Caco-2 (cell line): ENCODE measurements around the gene B4GALT7. TPM values are rescaled to one million over a fixed set of nuclear protein-coding genes. Genes with fewer than 3 reads are reported as not detected.

Experiments used
- BruUV-seq: library from RNA; stranded (reverse); fragments of 400-500 nt; replicated peaks from 2 replicates; lab custom pipeline; 2021; lab: Mats Ljungman, UMichigan
- CTCF ChIA-PET: fragments of 300-600 bp; sonication (Branson Sonifier 250); formaldehyde crosslinking; loops from one replicate; lab custom pipeline; 2022; ENCODE audit warnings: antibody characterized with exemption; lab: Charles Lee
- POLR2A ChIA-PET: fragments of 300-600 bp; sonication (Branson Sonifier 250); formaldehyde crosslinking; loops from one replicate; lab custom pipeline; 2022; ENCODE audit warnings: antibody characterized with exemption; lab: Charles Lee
- DNase-seq, 2 experiments: peaks; one replicate each; pipeline versions ENCODE4 v3.0.0 to v3.0.0-alpha.2; 2020 to 2022
- H3K27me3 ChIP-seq: replicated peaks from 2 replicates; pipeline ENCODE4 v1.6.0; 2011; ENCODE audit warnings: low read length; ENCODE audit not compliant: control insufficient read depth, insufficient read depth
- H3K36me3 ChIP-seq: 2 replicates; pipeline ENCODE4 v1.5.1; 2011; ENCODE audit warnings: low read length; ENCODE audit not compliant: control insufficient read depth, insufficient read depth
- H3K4me1 ChIP-seq: fragments of 250-450 bp; sonication (Bioruptor Pico); 2 replicates; pipeline ENCODE4 v1.5.1; 2020; ENCODE audit warnings: mild to moderate bottlenecking
- H3K4me3 ChIP-seq: 2 replicates; pipeline ENCODE4 v1.5.1; 2011; ENCODE audit warnings: low read depth, mild to moderate bottlenecking, control low read depth, low read length
- H3K9me3 ChIP-seq: fragments of 250-450 bp; sonication (Bioruptor Pico); 2 replicates; pipeline ENCODE4 v1.5.1; 2020; ENCODE audit warnings: mild to moderate bottlenecking, moderate library complexity
- H3K27ac Mint-ChIP-seq: one replicate; pipeline ENCODE4 v1.8.0; 2022; ENCODE audit warnings: mixed read lengths; ENCODE audit not compliant: unreplicated experiment
- H3K27me3 Mint-ChIP-seq: one replicate; pipeline ENCODE4 v1.8.0; 2022; ENCODE audit warnings: mixed read lengths; ENCODE audit not compliant: insufficient read depth, unreplicated experiment
- H3K36me3 Mint-ChIP-seq: one replicate; pipeline ENCODE4 v1.8.0; 2022; ENCODE audit warnings: mild to moderate bottlenecking, mixed read lengths; ENCODE audit not compliant: insufficient read depth, unreplicated experiment
- H3K4me1 Mint-ChIP-seq: one replicate; pipeline ENCODE4 v1.8.0; 2022; ENCODE audit warnings: low read depth, mixed read lengths; ENCODE audit not compliant: unreplicated experiment
- H3K4me3 Mint-ChIP-seq: one replicate; pipeline ENCODE4 v1.8.0; 2022; ENCODE audit warnings: mild to moderate bottlenecking, moderate library complexity, mixed read lengths; ENCODE audit not compliant: unreplicated experiment
- H3K9me3 Mint-ChIP-seq: one replicate; pipeline ENCODE4 v1.8.0; 2022; ENCODE audit warnings: mixed read lengths; ENCODE audit not compliant: unreplicated experiment
- CTCF ChIP-seq, 2 experiments: fragments of 200-600 bp in 1 of 2; IDR thresholded peaks; 1 replicate in 1 of 2; 2 replicates in 1 of 2; pipeline versions ENCODE4 v1.5.1 to v1.8.0; 2011 to 2022; ENCODE audit warnings: antibody characterized with exemption in 1 of 2, control low read depth in 1 of 2, inconsistent platforms in 1 of 2, low read depth in 1 of 2, low read length in 1 of 2, mild to moderate bottlenecking in 1 of 2, moderate library complexity in 1 of 2; ENCODE audit not compliant: insufficient read depth in 1 of 2, severe bottlenecking in 1 of 2, unreplicated experiment in 1 of 2
- intact Hi-C: fragments of 100-400 bp; cut with micrococcal nuclease; formaldehyde crosslinking; loops from one replicate; pipeline ENCODE4 v1.10.0; 2022; ENCODE audit not compliant: unreplicated experiment
- total RNA-seq: library from RNA; stranded (reverse); gene quantifications from 2 replicates; pipeline ENCODE4 v1.2.3, GENCODE V29; 2022

The B4GALT7 gene
- total RNA-seq, 1 experiment from 2014 or later = 30.0 TPM

GRCh38 chr5:177605078-177605477, 5.1 kb downstream of the B4GALT7 start:
- Histone ChIP-seq H3K36me3 (no peaks in the 10 kb centered on the region), H3K4me1 (peaks cover 7% of the 10 kb centered on the region; the same call in 1 of the 2 replicates), H3K9me3 (no peaks in the 10 kb centered on the region), H3K27me3 (no peaks in the 10 kb centered on the region), H3K4me3 (no peak overlapping the region)
- Mint-ChIP-seq H3K27ac (no peak overlapping the region), H3K36me3 (peaks cover 44% of the 10 kb centered on the region), H3K4me3 (no peak overlapping the region), H3K4me1 (peaks cover 5% of the 10 kb centered on the region), H3K9me3 (no peaks in the 10 kb centered on the region), H3K27me3 (no peaks in the 10 kb centered on the region)
- TF ChIP-seq CTCF (IDR thresholded peaks at IDR 0.05; ENCODE audit: insufficient read depth in 1 of 2, low read depth in 1 of 2, low read length in 1 of 2, severe bottlenecking in 1 of 2, unreplicated experiment in 1 of 2) = no peak
- intact Hi-C loops = no loop called here
- ChIA-PET POLR2A (no interaction called here), CTCF (no interaction called here)
- no peak for DNase-seq
- no TSS peak for BruUV-seq

DNA sequence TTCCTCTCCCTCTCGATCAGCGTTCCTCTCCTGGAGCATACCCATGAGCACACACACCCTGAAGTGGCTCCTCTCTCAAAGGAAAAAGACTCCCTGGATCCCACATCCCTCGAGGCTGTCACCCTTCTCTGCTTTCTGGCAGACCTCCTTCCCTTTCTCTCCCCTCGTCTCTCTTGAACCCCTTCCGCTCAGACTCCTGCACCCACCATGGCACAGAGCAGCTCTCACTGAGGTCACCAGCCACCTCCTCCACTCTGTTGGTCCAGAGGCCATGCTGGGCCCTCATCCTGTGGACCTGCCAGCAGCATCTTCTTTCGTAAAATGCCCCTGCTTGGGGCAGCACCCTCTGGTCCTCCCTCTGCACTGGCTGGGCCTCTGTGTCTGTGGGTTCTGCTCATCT, 5.7 kb downstream of the B4GALT7 start:
- Mint-ChIP-seq H3K27ac (no peak overlapping the region), H3K27me3 (no peaks in the 10 kb centered on the region), H3K9me3 (no peaks in the 10 kb centered on the region), H3K4me3 (no peak overlapping the region), H3K36me3 (peaks cover 42% of the 10 kb centered on the region), H3K4me1 (peaks cover 5% of the 10 kb centered on the region)
- no peak for TF ChIP-seq CTCF (IDR thresholded peaks at IDR 0.05; ENCODE audit: insufficient read depth in 1 of 2, low read depth in 1 of 2, low read length in 1 of 2, severe bottlenecking in 1 of 2, unreplicated experiment in 1 of 2)
- Histone ChIP-seq H3K4me1 (peaks cover 7% of the 10 kb centered on the region; the same call in 1 of the 2 replicates), H3K27me3 (no peaks in the 10 kb centered on the region), H3K4me3 (no peak overlapping the region), H3K9me3 (no peaks in the 10 kb centered on the region), H3K36me3 (no peaks in the 10 kb centered on the region)
- POLR2A ChIA-PET = no interaction called here
- BruUV-seq = no TSS peak
- CTCF ChIA-PET = no interaction called here
- intact Hi-C loops = no loop called here
- DNase-seq = no peak

- Histone ChIP-seq H3K9me3 (no peaks in the 10 kb centered on the region), H3K4me3 (no peak overlapping the region), H3K36me3 (no peaks in the 10 kb centered on the region), H3K27me3 (no peaks in the 10 kb centered on the region), H3K4me1 (no peaks in the 10 kb centered on the region)
- Mint-ChIP-seq H3K27me3 (no peaks in the 10 kb centered on the region), H3K4me3 (no peak overlapping the region), H3K4me1 (peaks cover 5% of the 10 kb centered on the region), H3K27ac (no peak overlapping the region), H3K36me3 (peaks cover 47% of the 10 kb centered on the region), H3K9me3 (no peaks in the 10 kb centered on the region)
- intact Hi-C loops = no loop called here
- ChIA-PET CTCF (interaction anchor here (0.8 kb wide), 1 partner anchor 7 kb away, joined by 4 read pairs; no protein-coding TSS in a partner anchor), POLR2A (no interaction called here)
- no peak for TF ChIP-seq CTCF (IDR thresholded peaks at IDR 0.05; ENCODE audit: insufficient read depth in 1 of 2, low read depth in 1 of 2, low read length in 1 of 2, severe bottlenecking in 1 of 2, unreplicated experiment in 1 of 2)
- no TSS peak for BruUV-seq
- DNase-seq = no peak
Observed at GRCh38 chr5:177606071-177607051, 6.4 kb downstream of the B4GALT7 start.
